Vagina (tissue), 2 donors: ENCODE data around the gene DCUN1D5.

ENCODE experiments used
- POLR2A ChIP-seq, 2 donors: fragments of 450-650 bp; IDR thresholded peaks; one replicate each; pipeline ENCODE4 v1.6.1; 2017; ENCODE audit warnings: antibody characterized with exemption in 2 of 2, mild to moderate bottlenecking in 2 of 2, moderate library complexity in 2 of 2
- POLR2AphosphoS5 ChIP-seq, 2 donors: sonication (generic); formaldehyde crosslinking; IDR thresholded peaks; one replicate each; pipeline ENCODE4 v1.9.0; 2017; ENCODE audit warnings: antibody characterized with exemption in 2 of 2, mild to moderate bottlenecking in 2 of 2, low read depth in 1 of 2; ENCODE audit not compliant: insufficient read depth in 1 of 2
- TF ChIP-seq, protein P1 (sequence below), 3 experiments: fragments of 450-650 bp in 2 of 3; fragments of 200-600 bp in 1 of 3; sonication (generic) in 1 of 3; IDR thresholded peaks; one replicate each; pipeline ENCODE4 v1.5.1; 2017 to 2019; ENCODE audit warnings: antibody characterized with exemption in 3 of 3, mild to moderate bottlenecking in 2 of 3, moderate library complexity in 2 of 3

GRCh38 chr11:103091064-103091800 lies 728 bp downstream of the DCUN1D5 start:
- no peak for TF ChIP-seq POLR2AphosphoS5 (IDR thresholded peaks at IDR 0.05; ENCODE audit: insufficient read depth in 1 of 2, low read depth in 1 of 2)
- TF ChIP-seq, protein P1, sequence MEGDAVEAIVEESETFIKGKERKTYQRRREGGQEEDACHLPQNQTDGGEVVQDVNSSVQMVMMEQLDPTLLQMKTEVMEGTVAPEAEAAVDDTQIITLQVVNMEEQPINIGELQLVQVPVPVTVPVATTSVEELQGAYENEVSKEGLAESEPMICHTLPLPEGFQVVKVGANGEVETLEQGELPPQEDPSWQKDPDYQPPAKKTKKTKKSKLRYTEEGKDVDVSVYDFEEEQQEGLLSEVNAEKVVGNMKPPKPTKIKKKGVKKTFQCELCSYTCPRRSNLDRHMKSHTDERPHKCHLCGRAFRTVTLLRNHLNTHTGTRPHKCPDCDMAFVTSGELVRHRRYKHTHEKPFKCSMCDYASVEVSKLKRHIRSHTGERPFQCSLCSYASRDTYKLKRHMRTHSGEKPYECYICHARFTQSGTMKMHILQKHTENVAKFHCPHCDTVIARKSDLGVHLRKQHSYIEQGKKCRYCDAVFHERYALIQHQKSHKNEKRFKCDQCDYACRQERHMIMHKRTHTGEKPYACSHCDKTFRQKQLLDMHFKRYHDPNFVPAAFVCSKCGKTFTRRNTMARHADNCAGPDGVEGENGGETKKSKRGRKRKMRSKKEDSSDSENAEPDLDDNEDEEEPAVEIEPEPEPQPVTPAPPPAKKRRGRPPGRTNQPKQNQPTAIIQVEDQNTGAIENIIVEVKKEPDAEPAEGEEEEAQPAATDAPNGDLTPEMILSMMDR (IDR thresholded peaks at IDR 0.05): no peak
- no peak for TF ChIP-seq POLR2A (IDR thresholded peaks at IDR 0.05)
